Fibroblast of lung (primary cell): ENCODE data around the gene SERTAD3. TPM values are rescaled to one million over a fixed set of nuclear protein-coding genes. Genes with fewer than 3 reads are reported as not detected.
"Not testable (repeated sequence)": the region's sequence is repeated elsewhere in the genome, so short reads cannot be mapped to it uniquely, and the experiment has no call there.

ENCODE experiments used
- DNase-seq, 2 donors: peaks; one replicate each; pipeline versions ENCODE4 v3.0.0 to v3.0.0-alpha.2; 2010; ENCODE audit warnings: low read depth in 2 of 2
- H2AFZ ChIP-seq: 2 replicates; pipeline ENCODE4 v1.5.1; 2012; ENCODE audit warnings: low read length, control low read depth, inconsistent platforms
- H3K27ac ChIP-seq: 2 replicates; pipeline ENCODE4 v1.5.1; 2011; ENCODE audit warnings: low read length, control low read depth; ENCODE audit not compliant: insufficient read depth
- H3K27me3 ChIP-seq: 2 replicates; pipeline ENCODE4 v1.5.1; 2011; ENCODE audit warnings: mild to moderate bottlenecking, low read length; ENCODE audit not compliant: control insufficient read depth, insufficient read depth
- H3K36me3 ChIP-seq: 2 replicates; pipeline ENCODE4 v1.5.1; 2011; ENCODE audit warnings: low read length; ENCODE audit not compliant: control insufficient read depth, insufficient read depth
- H3K4me1 ChIP-seq: 2 replicates; pipeline ENCODE4 v1.5.1; 2011; ENCODE audit warnings: low read length; ENCODE audit not compliant: control insufficient read depth, insufficient read depth; ENCODE audit errors: extremely low read depth
- H3K4me2 ChIP-seq: 2 replicates; pipeline ENCODE4 v1.5.1; 2011; ENCODE audit warnings: low read length, control low read depth; ENCODE audit not compliant: insufficient read depth; ENCODE audit errors: extremely low read depth
- H3K4me3 ChIP-seq, 4 experiments: fragments of 200-600 bp in 1 of 4; sonication (generic) in 1 of 4; replicated peaks in 1 of 4; 2 replicates each; pipeline ENCODE4 v1.5.1; 2011 to 2016; ENCODE audit warnings: low read length in 4 of 4, low read depth in 3 of 4, mild to moderate bottlenecking in 3 of 4, control low read depth in 2 of 4, inconsistent platforms in 1 of 4, mixed read lengths in 1 of 4; ENCODE audit not compliant: insufficient read depth in 1 of 4; ENCODE audit errors: control extremely low read depth in 1 of 4
- H3K79me2 ChIP-seq: 2 replicates; pipeline ENCODE4 v1.5.1; 2012; ENCODE audit warnings: mild to moderate bottlenecking, low read length, inconsistent platforms; ENCODE audit not compliant: control insufficient read depth, insufficient read depth
- H3K9ac ChIP-seq: 2 replicates; pipeline ENCODE4 v1.5.1; 2011; ENCODE audit warnings: mild to moderate bottlenecking, low read length, control low read depth; ENCODE audit not compliant: insufficient read depth
- H3K9me3 ChIP-seq: 2 replicates; pipeline ENCODE4 v1.5.1; 2012; ENCODE audit warnings: low read depth, low read length; ENCODE audit not compliant: control insufficient read depth, insufficient read depth
- H4K20me1 ChIP-seq: 2 replicates; pipeline ENCODE4 v1.5.1; 2011; ENCODE audit warnings: low read length; ENCODE audit not compliant: control insufficient read depth, insufficient read depth; ENCODE audit errors: extremely low read depth
- EZH2 ChIP-seq: IDR thresholded peaks from 2 replicates; pipeline ENCODE4 v1.5.1; 2012; ENCODE audit warnings: low read length, control low read depth, mild to moderate bottlenecking; ENCODE audit errors: missing control alignments
- polyA plus RNA-seq, 2 donors: library from polyadenylated mRNA; depleted of rRNA in 1 of 2; stranded (reverse) in 1 of 2; unstranded in 1 of 2; fragments of >200 nt; gene quantifications; 2 replicates each; pipeline ENCODE4 v1.2.1, GENCODE V29; 2011 to 2012; ENCODE audit warnings: missing spikeins in 1 of 2
- total RNA-seq: library from RNA; depleted of rRNA; stranded (reverse); fragments of >200 nt; gene quantifications from 2 replicates; pipeline ENCODE4 v1.2.1, GENCODE V29; 2014
- TF ChIP-seq, protein P1 (sequence below), 2 donors: IDR thresholded peaks in 1 of 2; conservative IDR thresholded peaks in 1 of 2; 1 replicate in 1 of 2; 2 replicates in 1 of 2; pipeline ENCODE4 v1.5.1; 2011 to 2012; ENCODE audit warnings: low read length in 2 of 2, control low read depth in 1 of 2, inconsistent platforms in 1 of 2, low read depth in 1 of 2, mild to moderate bottlenecking in 1 of 2

SERTAD3 gene
- total and polyA plus RNA-seq, 2 donors (not counting 1 experiment from before 2014, with no cell fraction given): 22.3 to 24.8 TPM

DNA sequence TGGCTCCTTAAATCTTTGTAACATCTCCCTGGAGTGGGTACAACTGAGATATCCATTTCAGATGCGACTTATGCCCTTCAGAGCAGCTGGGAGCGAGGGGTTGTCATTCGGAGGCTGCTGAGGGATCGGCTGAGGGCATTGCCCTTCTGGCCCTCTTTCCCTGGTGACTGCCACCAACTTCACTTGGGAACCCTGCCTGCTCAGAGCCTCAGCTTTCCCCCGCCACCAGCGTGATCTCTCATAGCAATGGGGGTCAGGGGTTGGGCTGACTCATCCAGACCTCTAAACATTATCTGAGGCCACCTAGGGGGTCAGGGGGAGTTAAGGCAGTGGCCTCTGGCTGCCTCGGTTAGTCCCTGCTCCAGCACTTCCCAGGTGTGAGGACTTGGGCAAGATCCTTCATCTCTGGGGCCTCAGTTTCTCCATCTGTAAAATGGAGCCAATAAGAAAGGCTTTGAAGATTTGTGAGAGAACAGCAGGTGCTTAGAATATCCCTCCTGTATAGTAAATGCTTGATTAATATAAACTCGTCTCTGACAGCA, 32.1 kb downstream of the SERTAD3 start:
- Histone ChIP-seq H2AFZ (no peak overlapping the region), H3K4me2 (no peak overlapping the region), H3K4me1 (peaks cover 2% of the 10 kb centered on the region), H3K4me3 (no peak overlapping the region), H3K36me3 (no peaks in the 10 kb centered on the region), H4K20me1 (no peaks in the 10 kb centered on the region), H3K27me3 (no peaks in the 10 kb centered on the region), H3K27ac (no peak overlapping the region), H3K9me3 (no peaks in the 10 kb centered on the region), H3K9ac (no peak overlapping the region), H3K79me2 (no peaks in the 10 kb centered on the region)
- no peak for DNase-seq
- TF ChIP-seq, protein P1, sequence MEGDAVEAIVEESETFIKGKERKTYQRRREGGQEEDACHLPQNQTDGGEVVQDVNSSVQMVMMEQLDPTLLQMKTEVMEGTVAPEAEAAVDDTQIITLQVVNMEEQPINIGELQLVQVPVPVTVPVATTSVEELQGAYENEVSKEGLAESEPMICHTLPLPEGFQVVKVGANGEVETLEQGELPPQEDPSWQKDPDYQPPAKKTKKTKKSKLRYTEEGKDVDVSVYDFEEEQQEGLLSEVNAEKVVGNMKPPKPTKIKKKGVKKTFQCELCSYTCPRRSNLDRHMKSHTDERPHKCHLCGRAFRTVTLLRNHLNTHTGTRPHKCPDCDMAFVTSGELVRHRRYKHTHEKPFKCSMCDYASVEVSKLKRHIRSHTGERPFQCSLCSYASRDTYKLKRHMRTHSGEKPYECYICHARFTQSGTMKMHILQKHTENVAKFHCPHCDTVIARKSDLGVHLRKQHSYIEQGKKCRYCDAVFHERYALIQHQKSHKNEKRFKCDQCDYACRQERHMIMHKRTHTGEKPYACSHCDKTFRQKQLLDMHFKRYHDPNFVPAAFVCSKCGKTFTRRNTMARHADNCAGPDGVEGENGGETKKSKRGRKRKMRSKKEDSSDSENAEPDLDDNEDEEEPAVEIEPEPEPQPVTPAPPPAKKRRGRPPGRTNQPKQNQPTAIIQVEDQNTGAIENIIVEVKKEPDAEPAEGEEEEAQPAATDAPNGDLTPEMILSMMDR (conservative IDR thresholded peaks at IDR 0.05 in 1 of 2, IDR thresholded peaks at IDR 0.05 in 1 of 2; ENCODE audit: low read depth in 1 of 2, low read length in 2 of 2): no peak
- TF ChIP-seq EZH2: no peak

DNA sequence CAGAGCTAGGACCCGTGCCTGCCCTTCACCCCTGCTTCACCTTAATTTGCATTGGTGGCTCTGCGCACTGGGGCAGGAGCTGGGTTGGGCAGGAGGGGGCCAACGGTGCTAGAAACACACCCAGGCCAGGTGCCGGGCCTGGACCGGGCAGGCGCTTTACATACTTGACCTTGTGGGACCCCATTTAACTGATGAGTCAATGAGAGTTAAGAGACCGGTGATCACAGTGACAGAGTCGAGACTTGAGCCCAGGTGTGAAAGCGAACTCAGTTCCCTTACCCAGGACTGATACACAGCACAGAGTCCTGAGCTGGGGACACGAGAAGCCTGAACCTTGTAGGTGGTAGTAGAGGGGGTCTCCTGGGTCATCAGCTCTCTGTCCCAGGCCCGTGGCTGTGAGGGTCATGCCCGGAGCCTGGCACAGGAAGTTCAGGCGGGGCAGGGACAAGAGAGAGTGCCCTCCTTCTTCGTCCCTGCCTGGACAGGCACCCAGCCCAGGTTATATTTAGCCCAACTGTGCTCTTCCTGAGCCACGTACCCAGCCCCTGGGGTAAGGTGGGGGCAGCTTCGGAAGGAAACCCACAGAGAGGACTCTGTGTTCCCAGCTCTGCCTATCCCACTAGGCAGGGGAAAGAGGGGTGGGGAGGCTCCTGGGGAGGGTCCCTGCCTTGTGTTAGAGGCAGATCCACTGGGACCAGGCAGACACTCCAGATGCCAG, 32.9 kb downstream of the SERTAD3 start:
- H3K4me3 ChIP-seq: no peak overlapping the region
- H3K9me3 ChIP-seq: no peaks in the 10 kb centered on the region
- H3K9ac ChIP-seq: no peak overlapping the region
- no peaks in the 10 kb centered on the region for H3K36me3 ChIP-seq
- no peak overlapping the region for H3K4me2 ChIP-seq
- no peak for DNase-seq
- H3K27me3 ChIP-seq: no peaks in the 10 kb centered on the region
- H3K27ac ChIP-seq: no peak overlapping the region
- no peaks in the 10 kb centered on the region for H3K79me2 ChIP-seq
- no peaks in the 10 kb centered on the region for H4K20me1 ChIP-seq
- TF ChIP-seq EZH2: no peak
- TF ChIP-seq, protein P1 (conservative IDR thresholded peaks at IDR 0.05 in 1 of 2, IDR thresholded peaks at IDR 0.05 in 1 of 2; ENCODE audit: low read depth in 1 of 2, low read length in 2 of 2): no peak
- H3K4me1 ChIP-seq: no peaks in the 10 kb centered on the region
- H2AFZ ChIP-seq: no peak overlapping the region

DNA sequence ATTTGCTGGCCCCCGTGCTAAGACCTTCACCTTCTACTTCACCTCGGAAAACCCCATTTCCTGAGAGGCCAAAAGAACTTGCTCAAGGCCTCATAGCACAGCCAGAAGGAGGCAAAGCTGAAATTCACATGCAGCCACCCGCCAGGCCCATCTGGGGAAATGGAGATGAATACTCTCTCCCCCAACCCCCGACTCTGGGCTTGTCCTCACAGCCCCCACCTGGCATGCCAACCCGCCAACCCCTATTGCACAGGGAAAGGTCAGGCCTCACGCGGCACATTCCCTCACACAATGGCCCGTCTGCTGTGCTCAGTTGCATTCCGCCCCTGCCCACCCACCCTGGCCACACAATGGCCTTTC, 34.1 kb downstream of the SERTAD3 start:
- no peak overlapping the region for H3K27ac ChIP-seq
- H3K9me3 ChIP-seq: no peaks in the 10 kb centered on the region
- H3K9ac ChIP-seq: no peak overlapping the region
- H4K20me1 ChIP-seq: no peaks in the 10 kb centered on the region
- H3K79me2 ChIP-seq: no peaks in the 10 kb centered on the region
- TF ChIP-seq EZH2: no peak
- TF ChIP-seq, protein P1 (conservative IDR thresholded peaks at IDR 0.05 in 1 of 2, IDR thresholded peaks at IDR 0.05 in 1 of 2; ENCODE audit: low read depth in 1 of 2, low read length in 2 of 2): no peak
- H2AFZ ChIP-seq: no peak overlapping the region
- H3K4me3 ChIP-seq: no peak overlapping the region
- H3K27me3 ChIP-seq: no peaks in the 10 kb centered on the region
- no peak overlapping the region for H3K4me2 ChIP-seq
- no peaks in the 10 kb centered on the region for H3K4me1 ChIP-seq
- DNase-seq: no peak
- H3K36me3 ChIP-seq: no peaks in the 10 kb centered on the region

DNA sequence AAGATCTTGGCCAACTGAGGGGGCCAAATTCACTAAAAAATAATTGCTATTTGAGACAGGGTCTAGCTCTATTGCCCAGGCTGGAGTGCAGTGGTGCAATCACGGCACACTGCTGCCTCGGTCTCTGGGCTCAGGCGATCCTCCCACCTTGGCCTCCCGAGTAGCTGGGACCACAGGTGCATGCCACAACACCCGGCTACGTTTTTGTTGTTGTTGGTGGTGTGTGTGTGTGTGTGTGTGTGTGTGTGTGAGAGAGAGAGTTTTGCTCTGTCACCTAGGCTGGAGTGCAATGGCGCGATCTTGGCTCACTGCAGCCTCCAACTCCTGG, 35.6 kb downstream of the SERTAD3 start:
- H3K79me2 ChIP-seq, H3K27me3 ChIP-seq, H3K4me2 ChIP-seq, H2AFZ ChIP-seq, H3K9ac ChIP-seq, H3K36me3 ChIP-seq, DNase-seq, H3K4me3 ChIP-seq, H4K20me1 ChIP-seq, H3K27ac ChIP-seq, H3K9me3 ChIP-seq, H3K4me1 ChIP-seq: not testable (repeated sequence)
